Fibroblast of lung (primary cell): Measurements from ENCODE around the gene APOL4.

Experiments
- CTCF ChIP-seq, 2 donors: IDR thresholded peaks in 1 of 2; conservative IDR thresholded peaks in 1 of 2; 1 replicate in 1 of 2; 2 replicates in 1 of 2; pipeline ENCODE4 v1.5.1; 2011 to 2012; ENCODE audit warnings: low read length in 2 of 2, control low read depth in 1 of 2, inconsistent platforms in 1 of 2, low read depth in 1 of 2, mild to moderate bottlenecking in 1 of 2
- EZH2 ChIP-seq: IDR thresholded peaks from 2 replicates; pipeline ENCODE4 v1.5.1; 2012; ENCODE audit warnings: low read length, control low read depth, mild to moderate bottlenecking; ENCODE audit errors: missing control alignments

GRCh38 chr22:36238373-36239149, 37.0 kb upstream of the APOL4 start:
- no peak for TF ChIP-seq CTCF (conservative IDR thresholded peaks at IDR 0.05 in 1 of 2, IDR thresholded peaks at IDR 0.05 in 1 of 2; ENCODE audit: low read depth in 1 of 2, low read length in 2 of 2)
- TF ChIP-seq EZH2 = no peak
